Measurements from ENCODE around the gene EHMT1. TPM values are rescaled to one million over a fixed set of nuclear protein-coding genes. Genes with fewer than 3 reads are reported as not detected.

The EHMT1 gene
- total and polyA plus RNA-seq, 2 donors from 2014 or later: 15.8 to 92.9 TPM

- no peaks in the 10 kb centered on the region for H3K36me3 ChIP-seq (ENCODE audit: control insufficient read depth in 2 of 3, insufficient read depth in 3 of 3, low read length in 3 of 3)
- H3K27me3 ChIP-seq (ENCODE audit: control insufficient read depth, insufficient read depth, low read length): no peaks in the 10 kb centered on the region
- DNase-seq (peak in 1 of 5 donors; percentile 86), FAIRE-seq (no peak)
- H3K9ac ChIP-seq (ENCODE audit: low read length in 3 of 3): peak overlapping the region in 2 of 3 donors; percentile 41 to 58
- intact Hi-C loops (cut with DNase I): no loop called here
- TF ChIP-seq, protein P1, sequence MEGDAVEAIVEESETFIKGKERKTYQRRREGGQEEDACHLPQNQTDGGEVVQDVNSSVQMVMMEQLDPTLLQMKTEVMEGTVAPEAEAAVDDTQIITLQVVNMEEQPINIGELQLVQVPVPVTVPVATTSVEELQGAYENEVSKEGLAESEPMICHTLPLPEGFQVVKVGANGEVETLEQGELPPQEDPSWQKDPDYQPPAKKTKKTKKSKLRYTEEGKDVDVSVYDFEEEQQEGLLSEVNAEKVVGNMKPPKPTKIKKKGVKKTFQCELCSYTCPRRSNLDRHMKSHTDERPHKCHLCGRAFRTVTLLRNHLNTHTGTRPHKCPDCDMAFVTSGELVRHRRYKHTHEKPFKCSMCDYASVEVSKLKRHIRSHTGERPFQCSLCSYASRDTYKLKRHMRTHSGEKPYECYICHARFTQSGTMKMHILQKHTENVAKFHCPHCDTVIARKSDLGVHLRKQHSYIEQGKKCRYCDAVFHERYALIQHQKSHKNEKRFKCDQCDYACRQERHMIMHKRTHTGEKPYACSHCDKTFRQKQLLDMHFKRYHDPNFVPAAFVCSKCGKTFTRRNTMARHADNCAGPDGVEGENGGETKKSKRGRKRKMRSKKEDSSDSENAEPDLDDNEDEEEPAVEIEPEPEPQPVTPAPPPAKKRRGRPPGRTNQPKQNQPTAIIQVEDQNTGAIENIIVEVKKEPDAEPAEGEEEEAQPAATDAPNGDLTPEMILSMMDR (IDR thresholded peaks at IDR 0.05; ENCODE audit: borderline replicate concordance, extremely low read depth, insufficient read depth): no peak
- peaks cover 0 to 20% (median 13%) of the 10 kb centered on the region in 3 donors for H3K4me1 ChIP-seq (ENCODE audit: control insufficient read depth in 2 of 3, insufficient read depth in 2 of 3, low read depth in 1 of 3, low read length in 3 of 3)
- no peaks in the 10 kb centered on the region for H3K9me3 ChIP-seq (ENCODE audit: control insufficient read depth in 2 of 3, insufficient read depth in 1 of 3, low read length in 3 of 3)
- H3K4me3 ChIP-seq (ENCODE audit: low read length in 3 of 3): peak overlapping the region in 2 of 3 donors; percentile 61 to 63
- peak overlapping the region in 1 of 2 donors; percentile 71 for H3K27ac ChIP-seq (ENCODE audit: low read depth in 2 of 2, low read length in 2 of 2)
Observed at GRCh38 chr9:137606734-137607138, 12.1 kb upstream of the EHMT1 start.

GRCh38 chr9:137607141-137607857, 11.5 kb upstream of the EHMT1 start:
- Histone ChIP-seq H3K27ac (ENCODE audit: low read depth in 2 of 2, low read length in 2 of 2) (no peak overlapping the region), H3K4me1 (ENCODE audit: control insufficient read depth in 2 of 3, insufficient read depth in 2 of 3, low read depth in 1 of 3, low read length in 3 of 3) (peaks cover 0 to 26% (median 13%) of the 10 kb centered on the region in 3 donors), H3K36me3 (ENCODE audit: control insufficient read depth in 2 of 3, insufficient read depth in 3 of 3, low read length in 3 of 3) (no peaks in the 10 kb centered on the region), H3K4me3 (ENCODE audit: low read length in 3 of 3) (peak overlapping the region in 2 of 3 donors; percentile 61 to 63), H3K27me3 (ENCODE audit: control insufficient read depth, insufficient read depth, low read length) (no peaks in the 10 kb centered on the region), H3K9me3 (ENCODE audit: control insufficient read depth in 2 of 3, insufficient read depth in 1 of 3, low read length in 3 of 3) (no peaks in the 10 kb centered on the region), H3K9ac (ENCODE audit: low read length in 3 of 3) (peak overlapping the region in 2 of 3 donors; percentile 24 to 58)
- FAIRE-seq (no peak), DNase-seq (peak in 2 of 5 donors; percentile 63 to 78)
- intact Hi-C loops (cut with DNase I): no loop called here
- TF ChIP-seq, protein P1 (IDR thresholded peaks at IDR 0.05; ENCODE audit: borderline replicate concordance, extremely low read depth, insufficient read depth): no peak

DNA sequence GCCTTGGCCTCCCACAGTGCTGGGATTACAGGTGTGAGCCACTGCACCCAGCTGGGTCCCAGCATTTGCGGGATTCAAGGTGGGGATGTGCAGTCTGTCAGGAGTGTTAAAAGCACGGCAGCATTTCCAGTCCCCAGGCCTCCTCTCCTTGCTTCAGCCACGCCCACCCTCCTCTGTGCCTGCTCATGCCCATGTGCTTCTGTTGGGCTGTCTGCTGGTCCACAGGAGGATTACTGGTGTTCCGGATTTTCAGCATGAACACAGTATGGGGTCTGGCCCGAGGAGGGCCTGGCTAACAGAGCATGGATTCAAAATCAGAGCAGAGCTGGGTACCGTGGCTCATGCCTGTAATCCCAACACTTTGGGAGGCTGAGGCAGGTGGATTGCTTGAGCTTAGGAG, 7.9 kb upstream of the EHMT1 start:
- intact Hi-C loops (cut with DNase I): no loop called here
- H3K36me3 ChIP-seq (ENCODE audit: control insufficient read depth in 2 of 3, insufficient read depth in 3 of 3, low read length in 3 of 3): peaks cover 0 to 4% (median 0%) of the 10 kb centered on the region in 3 donors
- TF ChIP-seq, protein P1 (IDR thresholded peaks at IDR 0.05; ENCODE audit: borderline replicate concordance, extremely low read depth, insufficient read depth): no peak
- H3K4me3 ChIP-seq (ENCODE audit: low read length in 3 of 3): no peak overlapping the region
- DNase-seq: peak in 2 of 5 donors; percentile 53 to 72
- H3K27ac ChIP-seq (ENCODE audit: low read depth in 2 of 2, low read length in 2 of 2): no peak overlapping the region
- H3K9me3 ChIP-seq (ENCODE audit: control insufficient read depth in 2 of 3, insufficient read depth in 1 of 3, low read length in 3 of 3): no peaks in the 10 kb centered on the region
- FAIRE-seq: no peak
- peaks cover 0 to 37% (median 23%) of the 10 kb centered on the region in 3 donors for H3K4me1 ChIP-seq (ENCODE audit: control insufficient read depth in 2 of 3, insufficient read depth in 2 of 3, low read depth in 1 of 3, low read length in 3 of 3)
- no peaks in the 10 kb centered on the region for H3K27me3 ChIP-seq (ENCODE audit: control insufficient read depth, insufficient read depth, low read length)
- H3K9ac ChIP-seq (ENCODE audit: low read length in 3 of 3): no peak overlapping the region

Measured in kidney (tissue), 14 donors.